ENCODE results near the gene LUZP2.

LUZP2 gene

DNA sequence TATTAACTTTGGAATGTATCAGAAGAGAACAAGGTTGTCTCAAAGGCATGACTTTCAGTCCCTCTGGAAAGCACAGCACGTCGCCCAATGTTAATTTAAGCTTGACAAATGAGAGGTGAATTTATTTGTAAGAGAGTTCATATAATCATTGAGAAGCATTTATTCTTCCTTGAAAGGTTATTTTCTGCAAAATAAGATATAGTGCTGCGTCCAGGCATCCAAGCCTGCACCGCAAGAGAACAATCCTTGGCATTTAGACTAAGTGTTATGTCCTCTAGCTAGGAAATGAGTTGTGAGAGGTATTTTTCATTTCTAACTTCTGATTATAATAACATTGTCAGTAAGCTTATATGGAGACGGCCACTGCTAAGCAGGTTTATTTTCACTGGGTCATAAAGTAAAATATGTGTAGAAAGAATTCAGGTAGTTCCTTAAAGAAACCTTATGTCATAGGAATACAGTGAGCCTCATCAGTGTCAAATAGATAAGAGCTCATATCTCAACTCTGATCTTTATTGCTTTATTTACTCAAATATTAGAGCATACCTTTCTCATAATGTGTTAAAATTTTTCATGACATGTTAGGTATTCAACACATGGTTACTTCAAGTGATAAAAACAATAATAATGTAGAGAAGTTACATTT lies 182.0 kb downstream of the LUZP2 start:
- TF ChIP-seq, protein P1, sequence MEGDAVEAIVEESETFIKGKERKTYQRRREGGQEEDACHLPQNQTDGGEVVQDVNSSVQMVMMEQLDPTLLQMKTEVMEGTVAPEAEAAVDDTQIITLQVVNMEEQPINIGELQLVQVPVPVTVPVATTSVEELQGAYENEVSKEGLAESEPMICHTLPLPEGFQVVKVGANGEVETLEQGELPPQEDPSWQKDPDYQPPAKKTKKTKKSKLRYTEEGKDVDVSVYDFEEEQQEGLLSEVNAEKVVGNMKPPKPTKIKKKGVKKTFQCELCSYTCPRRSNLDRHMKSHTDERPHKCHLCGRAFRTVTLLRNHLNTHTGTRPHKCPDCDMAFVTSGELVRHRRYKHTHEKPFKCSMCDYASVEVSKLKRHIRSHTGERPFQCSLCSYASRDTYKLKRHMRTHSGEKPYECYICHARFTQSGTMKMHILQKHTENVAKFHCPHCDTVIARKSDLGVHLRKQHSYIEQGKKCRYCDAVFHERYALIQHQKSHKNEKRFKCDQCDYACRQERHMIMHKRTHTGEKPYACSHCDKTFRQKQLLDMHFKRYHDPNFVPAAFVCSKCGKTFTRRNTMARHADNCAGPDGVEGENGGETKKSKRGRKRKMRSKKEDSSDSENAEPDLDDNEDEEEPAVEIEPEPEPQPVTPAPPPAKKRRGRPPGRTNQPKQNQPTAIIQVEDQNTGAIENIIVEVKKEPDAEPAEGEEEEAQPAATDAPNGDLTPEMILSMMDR (IDR thresholded peaks at IDR 0.05; ENCODE audit: low read depth, low read length), result no peak
- no peak for DNase-seq (ENCODE audit: extremely low read depth, low read depth)

DNA sequence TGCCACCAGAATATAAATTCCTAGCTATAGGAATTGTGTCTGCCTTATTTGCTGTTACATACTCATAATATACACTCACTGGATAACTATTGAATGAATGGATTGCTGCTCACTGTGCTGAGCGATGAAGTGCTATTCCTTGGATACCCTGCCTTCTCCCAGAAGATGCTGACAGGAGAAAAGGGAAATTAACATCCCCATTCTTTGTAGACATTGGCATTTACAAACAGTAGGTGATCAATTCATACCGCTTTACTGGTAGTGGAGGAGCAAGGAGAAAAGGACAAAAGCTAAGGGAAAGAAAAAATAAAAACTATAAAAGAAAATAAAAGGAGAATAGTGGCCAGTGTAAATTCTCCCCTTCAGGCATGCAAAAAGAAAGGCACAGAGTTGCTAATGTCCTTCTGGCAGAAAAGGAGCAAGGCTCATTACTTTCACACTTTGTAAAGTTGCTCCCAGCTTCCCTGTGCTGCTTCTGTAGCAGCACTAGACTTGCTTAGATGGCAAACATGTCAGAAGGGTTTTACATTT lies 183.0 kb downstream of the LUZP2 start:
- DNase-seq (ENCODE audit: extremely low read depth, low read depth), result no peak
- TF ChIP-seq, protein P1 (IDR thresholded peaks at IDR 0.05; ENCODE audit: low read depth, low read length), result no peak

DNA sequence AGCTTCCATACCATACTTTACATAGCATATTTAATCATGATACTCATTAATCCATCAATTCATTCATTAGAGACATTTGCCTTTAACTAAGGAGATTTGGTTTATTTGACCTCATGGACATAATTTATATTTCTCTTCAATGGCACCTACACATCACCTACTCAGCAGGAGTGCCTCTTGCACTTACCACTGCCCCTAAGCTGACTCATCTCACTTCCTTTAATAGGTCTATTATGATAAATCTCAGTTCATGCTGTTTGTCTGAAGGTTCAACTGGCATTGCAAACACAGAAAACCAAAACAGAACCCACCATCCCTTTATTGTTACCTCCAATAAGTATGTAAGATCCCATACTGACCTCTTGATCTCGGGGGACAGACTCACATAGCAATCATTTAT lies 186.7 kb downstream of the LUZP2 start:
- DNase-seq (ENCODE audit: extremely low read depth, low read depth), result no peak
- TF ChIP-seq, protein P1 (IDR thresholded peaks at IDR 0.05; ENCODE audit: low read depth, low read length), result no peak

DNA sequence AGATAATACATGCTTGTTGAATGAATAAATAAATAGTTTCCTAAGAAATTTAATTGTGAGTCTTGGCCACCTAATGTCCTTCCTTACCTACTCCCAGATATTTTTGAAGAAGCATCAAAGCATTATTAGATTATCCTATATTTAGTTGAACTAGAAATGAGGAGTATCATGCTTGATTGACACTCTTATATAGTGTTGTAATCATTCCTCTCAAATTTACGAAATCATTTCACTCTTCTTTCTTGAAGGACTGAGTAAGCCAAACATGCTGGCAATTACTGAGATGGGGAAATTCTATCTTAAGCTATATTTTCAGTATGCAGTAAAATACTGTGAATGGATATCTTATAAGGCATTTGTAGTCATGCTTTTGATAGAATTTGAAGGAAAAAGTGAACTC lies 189.0 kb downstream of the LUZP2 start:
- TF ChIP-seq, protein P1 (IDR thresholded peaks at IDR 0.05; ENCODE audit: low read depth, low read length), result no peak
- DNase-seq (ENCODE audit: extremely low read depth, low read depth), result no peak

DNA sequence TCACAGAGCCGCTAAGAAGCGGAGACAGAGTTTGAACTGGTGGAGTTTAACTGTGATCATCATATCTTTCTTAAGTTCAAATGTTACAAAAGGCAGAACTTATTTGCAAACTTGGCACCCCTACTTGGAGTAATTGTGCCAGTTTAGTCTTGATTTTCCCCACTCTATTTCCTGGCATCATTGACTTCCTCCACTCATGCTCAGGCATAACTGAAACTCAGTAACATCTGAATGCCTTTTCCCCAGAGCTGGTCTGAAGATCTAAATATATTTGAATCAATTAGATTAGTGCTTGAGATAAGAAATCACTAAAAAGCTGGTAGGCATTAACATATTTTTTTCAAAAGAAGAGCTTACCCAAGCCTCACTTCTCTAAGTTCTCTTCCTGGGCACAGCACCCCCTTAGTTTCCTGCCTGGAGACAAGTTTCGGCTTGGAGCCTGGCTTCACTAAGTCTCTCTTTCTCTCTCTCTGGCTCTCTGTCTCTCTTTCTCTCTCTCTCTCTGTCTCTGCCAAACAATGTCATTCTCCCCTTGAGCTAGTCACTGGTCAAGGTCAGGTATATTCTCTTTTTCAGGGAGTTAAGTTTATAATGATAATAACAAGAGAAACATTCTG lies 190.8 kb downstream of the LUZP2 start:
- no peak for DNase-seq (ENCODE audit: extremely low read depth, low read depth)
- TF ChIP-seq, protein P1 (IDR thresholded peaks at IDR 0.05; ENCODE audit: low read depth, low read length), result no peak

DNA sequence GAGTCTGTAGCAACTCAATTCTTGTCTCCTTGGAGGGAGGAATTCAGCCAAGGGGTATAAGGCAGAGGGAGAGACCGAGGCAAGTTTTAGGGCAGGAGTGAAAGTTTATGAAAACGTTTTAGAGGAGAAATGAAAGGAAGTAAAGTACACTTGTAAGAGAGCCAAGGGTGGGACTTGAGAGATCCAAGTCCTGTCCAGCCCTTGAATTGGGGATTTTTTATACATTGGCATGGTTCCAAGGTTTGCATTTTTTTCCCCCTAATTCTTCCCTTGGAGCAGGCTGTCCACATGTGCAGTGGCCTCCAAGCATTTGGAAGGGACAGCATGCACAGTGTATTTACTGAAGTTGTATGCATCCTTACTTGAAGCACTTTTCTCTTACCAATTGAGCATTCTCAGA lies 192.1 kb downstream of the LUZP2 start:
- TF ChIP-seq, protein P1 (IDR thresholded peaks at IDR 0.05; ENCODE audit: low read depth, low read length), result no peak
- no peak for DNase-seq (ENCODE audit: extremely low read depth, low read depth)

DNA sequence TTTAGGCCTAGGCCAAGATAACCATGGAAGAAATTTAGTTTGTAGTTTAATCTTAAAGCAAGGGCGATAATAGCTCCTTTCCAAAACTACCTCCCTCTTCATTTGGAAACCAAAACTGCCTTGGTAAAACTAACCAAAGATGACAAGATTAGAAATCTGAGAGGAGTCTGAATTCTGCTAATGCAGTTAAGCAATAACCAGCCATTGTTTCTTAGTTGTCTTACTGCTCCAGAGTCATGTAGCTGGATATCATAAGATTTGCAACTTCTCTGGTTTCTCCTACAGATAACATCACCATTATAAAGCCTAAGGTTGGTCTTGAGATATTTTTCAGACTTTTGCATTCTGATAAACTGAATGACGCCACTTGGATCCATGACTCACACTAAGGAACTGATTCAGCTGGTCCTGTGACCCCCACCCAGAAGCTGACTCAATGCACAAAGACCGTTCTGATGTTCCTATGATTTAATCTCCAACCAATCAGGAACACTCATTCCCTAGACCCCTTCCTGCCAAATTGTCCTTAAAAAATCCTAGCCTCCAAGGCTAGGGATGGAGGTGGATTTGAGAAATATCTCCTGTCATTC lies 200.8 kb downstream of the LUZP2 start:
- TF ChIP-seq, protein P1 (IDR thresholded peaks at IDR 0.05; ENCODE audit: low read depth, low read length), result no peak
- no peak for DNase-seq (ENCODE audit: extremely low read depth, low read depth)

Measured in AG09319 (cell line).